DOHH2 (cell line): ENCODE measurements around the gene TTLL9.

Source experiments
- H3F3A ChIP-seq: fragments of 200-600 bp; sonication (generic), shearing (Covaris generic); 2 replicates; pipeline ENCODE4 v1.6.0; 2016; ENCODE audit warnings: antibody characterized with exemption, mild to moderate bottlenecking; ENCODE audit not compliant: control insufficient read depth, insufficient read depth
- H3K27ac ChIP-seq: fragments of 200-600 bp; sonication (generic); 2 replicates; pipeline ENCODE4 v1.5.1; 2014; ENCODE audit warnings: low read depth, mild to moderate bottlenecking, low read length, moderate library complexity
- H3K27me3 ChIP-seq: fragments of 200-600 bp; sonication (generic); 2 replicates; pipeline ENCODE4 v1.6.1; 2014; ENCODE audit warnings: mild to moderate bottlenecking, low read length, mixed read lengths; ENCODE audit not compliant: control insufficient read depth
- H3K36me3 ChIP-seq: fragments of 200-600 bp; sonication (generic); 2 replicates; pipeline ENCODE4 v1.6.1; 2014; ENCODE audit warnings: mild to moderate bottlenecking, low read length, moderate library complexity, mixed read lengths; ENCODE audit not compliant: control insufficient read depth
- H3K4me1 ChIP-seq: fragments of 200-600 bp; sonication (generic); 2 replicates; pipeline ENCODE4 v1.6.1; 2014; ENCODE audit warnings: mild to moderate bottlenecking, low read length, mixed read lengths; ENCODE audit not compliant: control insufficient read depth
- H3K4me2 ChIP-seq: fragments of 200-600 bp; sonication (generic); 2 replicates; pipeline ENCODE4 v1.6.0; 2014; ENCODE audit warnings: mild to moderate bottlenecking, low read length, moderate library complexity
- H3K4me3 ChIP-seq: fragments of 200-600 bp; sonication (generic); 2 replicates; pipeline ENCODE4 v1.5.1; 2014; ENCODE audit warnings: mild to moderate bottlenecking, low read length, mixed read lengths
- H3K79me2 ChIP-seq: fragments of 200-600 bp; sonication (generic); 2 replicates; pipeline ENCODE4 v1.6.1; 2014; ENCODE audit warnings: mild to moderate bottlenecking, low read length, mixed read lengths; ENCODE audit not compliant: control insufficient read depth
- H3K9me2 ChIP-seq: fragments of 200-600 bp; sonication (generic); replicated peaks from 2 replicates; pipeline ENCODE4 v1.6.1; 2014; ENCODE audit warnings: mild to moderate bottlenecking, low read length, mixed read lengths; ENCODE audit not compliant: control insufficient read depth
- H3K9me3 ChIP-seq: fragments of 200-600 bp; sonication (generic); 2 replicates; pipeline ENCODE4 v1.6.1; 2014; ENCODE audit warnings: antibody characterized with exemption, low read length, mixed read lengths; ENCODE audit not compliant: control insufficient read depth, insufficient read depth
- H4K20me1 ChIP-seq: fragments of 200-600 bp; sonication (generic); 2 replicates; pipeline ENCODE4 v1.6.0; 2014; ENCODE audit warnings: low read depth, mild to moderate bottlenecking, antibody characterized with exemption, low read length, moderate library complexity; ENCODE audit not compliant: control insufficient read depth, insufficient read depth
- EZH2phosphoT487 ChIP-seq: fragments of 200-600 bp; sonication (generic); IDR thresholded peaks from 2 replicates; pipeline ENCODE4 v1.6.1; 2017; ENCODE audit warnings: borderline replicate concordance, mild to moderate bottlenecking, antibody characterized with exemption, low read length, moderate library complexity, mixed read lengths
- TF ChIP-seq, protein P1 (sequence below): fragments of 200-600 bp; sonication (generic); IDR thresholded peaks from one replicate; pipeline ENCODE4 v1.5.1; 2014; ENCODE audit warnings: antibody characterized with exemption, mild to moderate bottlenecking, low read depth, low read length; ENCODE audit not compliant: poor library complexity, severe bottlenecking

Gene TTLL9

DNA sequence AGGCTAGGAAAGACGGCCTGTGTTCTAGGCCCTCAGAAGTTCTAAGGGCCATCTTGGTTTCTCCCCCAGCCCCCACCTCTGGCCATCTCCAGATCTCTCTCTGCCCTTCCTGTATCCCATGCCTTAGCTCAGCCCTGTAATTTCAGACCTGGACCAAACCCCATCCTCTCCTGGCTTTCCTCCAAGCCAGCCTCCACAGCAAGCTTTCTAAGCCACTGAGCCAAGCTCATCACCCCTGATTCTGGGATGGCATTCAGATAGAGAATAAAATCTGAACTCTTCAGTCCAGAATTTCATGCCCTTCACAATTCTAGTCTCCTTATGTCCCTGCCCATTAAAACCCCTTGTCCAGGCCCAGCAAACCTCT lies 120.9 kb downstream of the TTLL9 start:
- Histone ChIP-seq H3K27me3 (peaks cover 31% of the 10 kb centered on the region), H3K4me2 (no peak overlapping the region), H3K36me3 (no peaks in the 10 kb centered on the region), H3K4me1 (no peaks in the 10 kb centered on the region), H3K27ac (no peak overlapping the region), H3K79me2 (no peaks in the 10 kb centered on the region), H3K9me2 (no peaks in the 10 kb centered on the region), H4K20me1 (no peaks in the 10 kb centered on the region), H3K9me3 (no peaks in the 10 kb centered on the region), H3F3A (no peaks in the 10 kb centered on the region), H3K4me3 (no peak overlapping the region)
- TF ChIP-seq, protein P1, sequence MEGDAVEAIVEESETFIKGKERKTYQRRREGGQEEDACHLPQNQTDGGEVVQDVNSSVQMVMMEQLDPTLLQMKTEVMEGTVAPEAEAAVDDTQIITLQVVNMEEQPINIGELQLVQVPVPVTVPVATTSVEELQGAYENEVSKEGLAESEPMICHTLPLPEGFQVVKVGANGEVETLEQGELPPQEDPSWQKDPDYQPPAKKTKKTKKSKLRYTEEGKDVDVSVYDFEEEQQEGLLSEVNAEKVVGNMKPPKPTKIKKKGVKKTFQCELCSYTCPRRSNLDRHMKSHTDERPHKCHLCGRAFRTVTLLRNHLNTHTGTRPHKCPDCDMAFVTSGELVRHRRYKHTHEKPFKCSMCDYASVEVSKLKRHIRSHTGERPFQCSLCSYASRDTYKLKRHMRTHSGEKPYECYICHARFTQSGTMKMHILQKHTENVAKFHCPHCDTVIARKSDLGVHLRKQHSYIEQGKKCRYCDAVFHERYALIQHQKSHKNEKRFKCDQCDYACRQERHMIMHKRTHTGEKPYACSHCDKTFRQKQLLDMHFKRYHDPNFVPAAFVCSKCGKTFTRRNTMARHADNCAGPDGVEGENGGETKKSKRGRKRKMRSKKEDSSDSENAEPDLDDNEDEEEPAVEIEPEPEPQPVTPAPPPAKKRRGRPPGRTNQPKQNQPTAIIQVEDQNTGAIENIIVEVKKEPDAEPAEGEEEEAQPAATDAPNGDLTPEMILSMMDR: no peak
- no peak for TF ChIP-seq EZH2phosphoT487

GRCh38 chr20:31992086-31992485 lies 121.7 kb downstream of the TTLL9 start:
- Histone ChIP-seq H3K9me2 (no peaks in the 10 kb centered on the region), H3K9me3 (no peaks in the 10 kb centered on the region), H3K27me3 (peaks cover 31% of the 10 kb centered on the region), H3K4me3 (no peak overlapping the region), H4K20me1 (no peaks in the 10 kb centered on the region), H3K79me2 (no peaks in the 10 kb centered on the region), H3K27ac (no peak overlapping the region), H3K4me1 (no peaks in the 10 kb centered on the region), H3K4me2 (no peak overlapping the region), H3K36me3 (no peaks in the 10 kb centered on the region), H3F3A (no peaks in the 10 kb centered on the region)
- TF ChIP-seq EZH2phosphoT487: no peak
- TF ChIP-seq, protein P1: no peak
